ENCODE results near the gene CREBL2. TPM values are rescaled to one million over a fixed set of nuclear protein-coding genes. Genes with fewer than 3 reads are reported as not detected.
"Not testable (repeated sequence)": the region's sequence is repeated elsewhere in the genome, so short reads cannot be mapped to it uniquely, and the experiment has no call there.

Gene CREBL2
- total RNA-seq, 4 donors from 2014 or later, result 11.2 to 42.7 (median 26.4) TPM

GRCh38 chr12:12616512-12617310 lies 5.0 kb downstream of the CREBL2 start:
- Histone ChIP-seq H3K27ac (no peak overlapping the region), H3K27me3 (no peaks in the 10 kb centered on the region), H3K4me3 (no peak overlapping the region), H3K9me3 (no peaks in the 10 kb centered on the region), H3K36me3 (no peaks in the 10 kb centered on the region), H3K4me1 (peaks cover 9 to 58% (median 28%) of the 10 kb centered on the region in 4 donors)
- intact Hi-C loops (cut with DNase I; ENCODE audit: low total_unique reads), result no loop called here
- TF ChIP-seq POLR2A (IDR thresholded peaks at IDR 0.05) (no peak), CTCF (IDR thresholded peaks at IDR 0.05) (no peak), POLR2AphosphoS5 (IDR thresholded peaks at IDR 0.05) (no peak), EP300 (IDR thresholded peaks at IDR 0.05; ENCODE audit: low read depth) (no peak)
- 55 to 61% methylated on average over 2 to 4 of the region's 4 CpGs for WGBS, 2 donors (ENCODE audit: low coverage in 1 of 2)
- in situ Hi-C loops (cut with MboI; ENCODE audit: low pct_ligation_motif_present in 1 of 4, low pct_unique_long_range_greater_than_20kb in 1 of 4, low sequenced_read_pairs in 3 of 4), result no loop called here
- DNase-seq, result no peak

- WGBS, 2 donors (ENCODE audit: low coverage in 1 of 2), result 97 to 100% methylated on average over 1 to 20 of the region's 23 CpGs
- H3K9me3 ChIP-seq; H3K27ac ChIP-seq; H3K4me3 ChIP-seq; intact Hi-C loops (cut with DNase I; ENCODE audit: low total_unique reads); in situ Hi-C loops (cut with MboI; ENCODE audit: low pct_ligation_motif_present in 1 of 4, low pct_unique_long_range_greater_than_20kb in 1 of 4, low sequenced_read_pairs in 3 of 4); H3K27me3 ChIP-seq; DNase-seq; H3K36me3 ChIP-seq: not testable (repeated sequence)
- peaks cover 4 to 62% (median 32%) of the 10 kb centered on the region in 4 donors for H3K4me1 ChIP-seq
Measured at GRCh38 chr12:12618064-12618463, 6.4 kb downstream of the CREBL2 start.

- Histone ChIP-seq H3K4me3 (no peak overlapping the region), H3K9me3 (no peaks in the 10 kb centered on the region), H3K27me3 (no peaks in the 10 kb centered on the region), H3K27ac (peak overlapping the region; percentile 35 to 73 (median 56)), H3K4me1 (peaks cover 0 to 46% (median 26%) of the 10 kb centered on the region in 4 donors), H3K36me3 (no peaks in the 10 kb centered on the region)
- no peak for TF ChIP-seq EP300 (IDR thresholded peaks at IDR 0.05; ENCODE audit: low read depth)
- no peak for TF ChIP-seq POLR2AphosphoS5 (IDR thresholded peaks at IDR 0.05)
- no peak for TF ChIP-seq CTCF (IDR thresholded peaks at IDR 0.05)
- TF ChIP-seq POLR2A (IDR thresholded peaks at IDR 0.05), result no peak
- intact Hi-C loops (cut with DNase I; ENCODE audit: low total_unique reads), result no loop called here
- in situ Hi-C loops (cut with MboI; ENCODE audit: low pct_ligation_motif_present in 1 of 4, low pct_unique_long_range_greater_than_20kb in 1 of 4, low sequenced_read_pairs in 3 of 4), result no loop called here
- WGBS, 2 donors (ENCODE audit: low coverage in 1 of 2), result 65 to 72% methylated on average over 5 to 6 of the region's 6 CpGs
- no peak for DNase-seq
Measured at GRCh38 chr12:12620730-12621315, 9.1 kb downstream of the CREBL2 start.

- in situ Hi-C loops (cut with MboI; ENCODE audit: low pct_ligation_motif_present in 1 of 4, low pct_unique_long_range_greater_than_20kb in 1 of 4, low sequenced_read_pairs in 3 of 4), result no loop called here
- Histone ChIP-seq H3K9me3 (no peaks in the 10 kb centered on the region), H3K36me3 (no peaks in the 10 kb centered on the region), H3K4me3 (no peak overlapping the region), H3K27ac (peak overlapping the region in 3 of 4 donors; percentile 48 to 73 (median 61)), H3K4me1 (peaks cover 0 to 41% (median 19%) of the 10 kb centered on the region in 4 donors), H3K27me3 (no peaks in the 10 kb centered on the region)
- DNase-seq, result no peak
- intact Hi-C loops (cut with DNase I; ENCODE audit: low total_unique reads), result no loop called here
- WGBS, 2 donors (ENCODE audit: low coverage in 1 of 2), result 28 to 46% methylated on average over 3 of the region's 3 CpGs
- no peak for TF ChIP-seq CTCF (IDR thresholded peaks at IDR 0.05)
- no peak for TF ChIP-seq EP300 (IDR thresholded peaks at IDR 0.05; ENCODE audit: low read depth)
- no peak for TF ChIP-seq POLR2AphosphoS5 (IDR thresholded peaks at IDR 0.05)
- TF ChIP-seq POLR2A (IDR thresholded peaks at IDR 0.05), result no peak
Measured at GRCh38 chr12:12622418-12622817, 10.7 kb downstream of the CREBL2 start.

Measured in transverse colon (tissue), 4 donors.